Endothelial cell of umbilical vein (primary cell): Measurements from ENCODE around the gene OSER1. TPM values are rescaled to one million over a fixed set of nuclear protein-coding genes. Genes with fewer than 3 reads are reported as not detected.
"Not testable (repeated sequence)": the region's sequence is repeated elsewhere in the genome, so short reads cannot be mapped to it uniquely, and the experiment has no call there.

Experiments used
- BruUV-seq: library from RNA; stranded (reverse); fragments of 400-500 nt; replicated peaks from 2 replicates; lab custom pipeline; 2021; lab: Mats Ljungman, UMichigan
- CTCF ChIA-PET: fragments of 300-600, 350-600 bp; sonication (Branson Sonifier 250); formaldehyde crosslinking; loops from one replicate; lab custom pipeline; 2021; ENCODE audit warnings: antibody characterized with exemption, inconsistent platforms; lab: Charles Lee
- POLR2A ChIA-PET: fragments of 300-600, 350-600 bp; sonication (Branson Sonifier 250); formaldehyde crosslinking; loops from one replicate; lab custom pipeline; 2021; ENCODE audit warnings: antibody characterized with exemption, inconsistent platforms; lab: Charles Lee
- DNase-seq: peaks from one replicate; pipeline ENCODE4 v3.0.0-alpha.2; 2011; ENCODE audit warnings: low read depth, low spot score
- FAIRE-seq: peaks from 2 replicates; lab custom pipeline; 2011; peaks lifted over from hg19 to GRCh38; lab: Jason Lieb, UNC
- H2AFZ ChIP-seq: 2 replicates; pipeline ENCODE4 v1.6.0; 2012; ENCODE audit warnings: low read depth, low read length, control low read depth, inconsistent platforms
- H3K27ac ChIP-seq: 2 replicates; pipeline ENCODE4 v1.5.1; 2011; ENCODE audit warnings: low read depth, mild to moderate bottlenecking, control low read depth, low read length, moderate library complexity; ENCODE audit not compliant: insufficient read depth
- H3K27me3 ChIP-seq, 2 experiments: 2 replicates each; pipeline versions ENCODE4 v1.6.0 to v1.6.1; 2011; ENCODE audit warnings: low read length in 2 of 2, mixed read lengths in 1 of 2; ENCODE audit not compliant: control insufficient read depth in 2 of 2, insufficient read depth in 2 of 2
- H3K36me3 ChIP-seq, 2 experiments: 2 replicates in 1 of 2; 3 replicates in 1 of 2; pipeline ENCODE4 v1.5.1; 2011; ENCODE audit warnings: low read length in 2 of 2, mild to moderate bottlenecking in 1 of 2, moderate library complexity in 1 of 2; ENCODE audit not compliant: control insufficient read depth in 2 of 2, insufficient read depth in 2 of 2; ENCODE audit errors: extremely low read depth in 1 of 2
- H3K4me1 ChIP-seq: 3 replicates; pipeline ENCODE4 v1.5.1; 2011; ENCODE audit warnings: mild to moderate bottlenecking, low read length; ENCODE audit not compliant: control insufficient read depth, insufficient read depth; ENCODE audit errors: extremely low read depth
- H3K4me2 ChIP-seq: 2 replicates; pipeline ENCODE4 v1.6.1; 2011; ENCODE audit warnings: low read length, control low read depth, mixed read lengths; ENCODE audit not compliant: insufficient read depth
- H3K4me3 ChIP-seq, 3 experiments: fragments of 200-600 bp in 1 of 3; sonication (generic), shearing (Covaris generic) in 1 of 3; replicated peaks in 1 of 3; 2 replicates each; pipeline ENCODE4 v1.5.1; 2011 to 2016; ENCODE audit warnings: control low read depth in 3 of 3, low read length in 3 of 3, mild to moderate bottlenecking in 2 of 3, inconsistent platforms in 1 of 3, low read depth in 1 of 3, moderate library complexity in 1 of 3; ENCODE audit not compliant: insufficient read depth in 1 of 3
- H3K79me2 ChIP-seq: 2 replicates; pipeline ENCODE4 v1.6.0; 2012; ENCODE audit warnings: low read length, inconsistent platforms; ENCODE audit not compliant: control insufficient read depth, insufficient read depth
- H3K9ac ChIP-seq: replicated peaks from 2 replicates; pipeline ENCODE3; 2011; ENCODE audit warnings: low read length, control low read depth; ENCODE audit not compliant: insufficient read depth; ENCODE audit errors: extremely low read depth
- H3K9me1 ChIP-seq: replicated peaks from 3 replicates; pipeline ENCODE4 v1.6.0; 2011; ENCODE audit warnings: mild to moderate bottlenecking, low read length; ENCODE audit not compliant: control insufficient read depth, insufficient read depth; ENCODE audit errors: extremely low read depth
- H3K9me3 ChIP-seq: replicated peaks from 2 replicates; pipeline ENCODE4 v1.5.1; 2012; ENCODE audit warnings: low read length, inconsistent platforms; ENCODE audit not compliant: control insufficient read depth, insufficient read depth
- H4K20me1 ChIP-seq: replicated peaks from 2 replicates; pipeline ENCODE3; 2011; ENCODE audit warnings: mild to moderate bottlenecking, low read length; ENCODE audit not compliant: control insufficient read depth, insufficient read depth; ENCODE audit errors: extremely low read depth
- CTCF ChIP-seq, 2 donors: IDR thresholded peaks; 1 replicate in 1 of 2; 2 replicates in 1 of 2; pipeline ENCODE4 v1.5.1; 2011; ENCODE audit warnings: low read length in 2 of 2, mild to moderate bottlenecking in 2 of 2, moderate library complexity in 2 of 2, control low read depth in 1 of 2, inconsistent platforms in 1 of 2, low read depth in 1 of 2; ENCODE audit not compliant: insufficient read depth in 1 of 2; ENCODE audit errors: extremely low read depth in 1 of 2
- EZH2 ChIP-seq: IDR thresholded peaks from 2 replicates; pipeline ENCODE4 v1.6.1; 2012; ENCODE audit warnings: borderline replicate concordance, low read depth, mild to moderate bottlenecking, moderate library complexity, low read length, inconsistent platforms; ENCODE audit not compliant: severe bottlenecking
- FOS ChIP-seq: IDR thresholded peaks from 2 replicates; pipeline ENCODE4 v1.6.1; 2011; ENCODE audit warnings: mild to moderate bottlenecking, low read length, moderate library complexity, borderline replicate concordance; ENCODE audit not compliant: insufficient read depth
- GATA2 ChIP-seq: IDR thresholded peaks from 2 replicates; pipeline ENCODE4 v1.7.0; 2011; ENCODE audit warnings: low read depth, mild to moderate bottlenecking, moderate library complexity, mixed read lengths, low read length; ENCODE audit not compliant: insufficient read length, insufficient read depth
- JUN ChIP-seq: IDR thresholded peaks from 2 replicates; pipeline ENCODE4 v1.6.1; 2011; ENCODE audit warnings: borderline replicate concordance, low read depth; ENCODE audit not compliant: insufficient read length, insufficient read depth
- MYC ChIP-seq: IDR thresholded peaks from one replicate; pipeline ENCODE4 v1.6.1; 2011; ENCODE audit warnings: mild to moderate bottlenecking, low read depth, low read length
- POLR2A ChIP-seq: IDR thresholded peaks from 2 replicates; pipeline ENCODE4 v1.6.1; 2012; ENCODE audit warnings: low read depth, mild to moderate bottlenecking, control low read depth, low read length
- POLR2AphosphoS5 ChIP-seq: IDR thresholded peaks from 2 replicates; pipeline ENCODE4 v1.6.1; 2012; ENCODE audit warnings: low read depth, mild to moderate bottlenecking, control low read depth, low read length, moderate library complexity; ENCODE audit not compliant: insufficient read depth
- dilution Hi-C: fragments of 300-500 bp; cut with MboI; formaldehyde crosslinking; loops from one replicate; pipeline ENCODE4 v1.15.0; 2019; ENCODE audit warnings: low sequenced_read_pairs; ENCODE audit not compliant: extremely low pct_ligation_motif_present
- intact Hi-C: fragments of 100-400 bp; cut with micrococcal nuclease; formaldehyde crosslinking; loops from one replicate; pipeline ENCODE4 v1.10.0; 2022
- polyA plus RNA-seq, 4 experiments: library from polyadenylated mRNA; depleted of rRNA in 3 of 4; stranded (reverse) in 3 of 4; unstranded in 1 of 4; fragments of >200 nt; gene quantifications; 2 replicates each; pipeline versions ENCODE4 v1.2.1 to v1.2.3, GENCODE V29; 2011 to 2012; ENCODE audit warnings: missing spikeins in 1 of 4
- total RNA-seq: library from RNA; stranded (reverse); gene quantifications from 2 replicates; pipeline ENCODE4 v1.2.3, GENCODE V29; 2021
- TF ChIP-seq, protein P1 (sequence below): IDR thresholded peaks from 2 replicates; pipeline ENCODE4 v1.6.1; 2011; ENCODE audit not compliant: insufficient read depth, insufficient read length

Gene OSER1
- total and polyA plus RNA-seq, 2 donors (not counting 3 experiments of a cell fraction or from before 2014, with no cell fraction given) = 30.8 to 36.0 TPM

- ChIA-PET CTCF (interaction anchor here (0.6 to 7.0 kb wide), 40 partner anchors 9 to 741 kb away, joined by 3 to 423 read pairs (median 5); partner anchors contain the start of genes FITM2, OSER1 and SRSF6), POLR2A (interaction anchor here (0.5 kb wide), 1 partner anchor 74 kb away, joined by 4 read pairs; no protein-coding TSS in a partner anchor)
- H3K27ac ChIP-seq, H2AFZ ChIP-seq, BruUV-seq, H3K4me3 ChIP-seq, H3K36me3 ChIP-seq, H3K4me2 ChIP-seq, H3K4me1 ChIP-seq, dilution Hi-C loops, H3K9me3 ChIP-seq, H3K79me2 ChIP-seq, H3K9me1 ChIP-seq, H4K20me1 ChIP-seq, H3K9ac ChIP-seq: not testable (repeated sequence)
- TF ChIP-seq CTCF (IDR thresholded peaks at IDR 0.05; ENCODE audit: extremely low read depth in 1 of 2, insufficient read depth in 1 of 2, low read depth in 1 of 2, low read length in 2 of 2) = peak; percentile 65 to 71
- FAIRE-seq (peak; percentile 88), DNase-seq (peak; percentile 82)
- intact Hi-C loops = loop anchor here (1.0 to 2.0 kb wide), 2 partner anchors 74 to 440 kb away; no protein-coding TSS in a partner anchor
- H3K27me3 ChIP-seq = peaks cover 12 to 18% of the 10 kb centered on the region in 2 experiments
These were observed 20.2 kb downstream of the OSER1 start for GRCh38 chr20:44190197-44190852.

GRCh38 chr20:44188752-44189151, 21.8 kb downstream of the OSER1 start:
- no peaks in the 10 kb centered on the region for H3K9me1 ChIP-seq
- H4K20me1 ChIP-seq = no peaks in the 10 kb centered on the region
- no peak overlapping the region for H3K9ac ChIP-seq
- POLR2A ChIA-PET = no interaction called here
- FAIRE-seq = no peak
- H3K79me2 ChIP-seq = no peaks in the 10 kb centered on the region
- DNase-seq = no peak
- no peak overlapping the region for H3K4me2 ChIP-seq
- TF ChIP-seq EZH2 (no peak), GATA2 (no peak), MYC (no peak), FOS (no peak), CTCF (IDR thresholded peaks at IDR 0.05; ENCODE audit: extremely low read depth in 1 of 2, insufficient read depth in 1 of 2, low read depth in 1 of 2, low read length in 2 of 2) (no peak), POLR2A (no peak), POLR2AphosphoS5 (no peak), JUN (no peak)
- TF ChIP-seq, protein P1, sequence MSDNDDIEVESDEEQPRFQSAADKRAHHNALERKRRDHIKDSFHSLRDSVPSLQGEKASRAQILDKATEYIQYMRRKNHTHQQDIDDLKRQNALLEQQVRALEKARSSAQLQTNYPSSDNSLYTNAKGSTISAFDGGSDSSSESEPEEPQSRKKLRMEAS = no peak
- CTCF ChIA-PET = interaction anchor here (1.1 to 7.0 kb wide), 6 partner anchors 57 to 740 kb away, joined by 3 to 423 read pairs (median 7); no protein-coding TSS in a partner anchor
- no TSS peak for BruUV-seq
- H3K4me3 ChIP-seq = no peak overlapping the region
- peaks cover 3% of the 10 kb centered on the region for H3K4me1 ChIP-seq
- dilution Hi-C loops (no loop called here), intact Hi-C loops (no loop called here)
- H2AFZ ChIP-seq = no peak overlapping the region
- no peaks in the 10 kb centered on the region for H3K9me3 ChIP-seq
- no peak overlapping the region for H3K27ac ChIP-seq
- no peaks in the 10 kb centered on the region for H3K36me3 ChIP-seq
- H3K27me3 ChIP-seq = peaks cover 12 to 18% of the 10 kb centered on the region in 2 experiments
